Activated naive CD4-positive, alpha-beta T cell treated with anti-CD3 and anti-CD28 coated beads for 36 hours (primary cell): ENCODE data around the gene C2CD4D. TPM values are rescaled to one million over a fixed set of nuclear protein-coding genes. Genes with fewer than 3 reads are reported as not detected.

Experiments
- CTCF ChIA-PET: fragments of 350-600 bp; sonication (Branson Sonifier 250); formaldehyde crosslinking; loops from one replicate; lab custom pipeline; 2021; ENCODE audit warnings: antibody characterized with exemption; lab: Charles Lee
- DNase-seq: peaks from one replicate; pipeline ENCODE4 v3.0.0-alpha.2; 2020
- H3K27ac Mint-ChIP-seq: one replicate; pipeline ENCODE4 v1.8.0; 2021; ENCODE audit warnings: mild to moderate bottlenecking, mixed read lengths
- H3K27me3 Mint-ChIP-seq: one replicate; pipeline ENCODE4 v1.8.0; 2021; ENCODE audit warnings: low read depth, mixed read lengths
- H3K36me3 Mint-ChIP-seq: one replicate; pipeline ENCODE4 v1.8.0; 2021; ENCODE audit warnings: low read depth, mixed read lengths
- H3K4me1 Mint-ChIP-seq: one replicate; pipeline ENCODE4 v1.8.0; 2021; ENCODE audit warnings: low read depth, mixed read lengths
- H3K4me3 Mint-ChIP-seq: one replicate; pipeline ENCODE4 v1.8.0; 2021; ENCODE audit warnings: mild to moderate bottlenecking, moderate library complexity, mixed read lengths
- H3K9me3 Mint-ChIP-seq: one replicate; pipeline ENCODE4 v1.8.0; 2021; ENCODE audit warnings: mixed read lengths
- intact Hi-C: fragments of 100-400 bp; cut with micrococcal nuclease; formaldehyde crosslinking; loops from one replicate; pipeline ENCODE4 v1.15.1; 2023
- total RNA-seq, 2 experiments: library from RNA; stranded (reverse); gene quantifications; one replicate each; pipeline ENCODE4 v1.2.3, GENCODE V29; 2021

The C2CD4D gene
- total RNA-seq, 2 experiments from 2014 or later: 2.3 to 2.7 TPM

DNA sequence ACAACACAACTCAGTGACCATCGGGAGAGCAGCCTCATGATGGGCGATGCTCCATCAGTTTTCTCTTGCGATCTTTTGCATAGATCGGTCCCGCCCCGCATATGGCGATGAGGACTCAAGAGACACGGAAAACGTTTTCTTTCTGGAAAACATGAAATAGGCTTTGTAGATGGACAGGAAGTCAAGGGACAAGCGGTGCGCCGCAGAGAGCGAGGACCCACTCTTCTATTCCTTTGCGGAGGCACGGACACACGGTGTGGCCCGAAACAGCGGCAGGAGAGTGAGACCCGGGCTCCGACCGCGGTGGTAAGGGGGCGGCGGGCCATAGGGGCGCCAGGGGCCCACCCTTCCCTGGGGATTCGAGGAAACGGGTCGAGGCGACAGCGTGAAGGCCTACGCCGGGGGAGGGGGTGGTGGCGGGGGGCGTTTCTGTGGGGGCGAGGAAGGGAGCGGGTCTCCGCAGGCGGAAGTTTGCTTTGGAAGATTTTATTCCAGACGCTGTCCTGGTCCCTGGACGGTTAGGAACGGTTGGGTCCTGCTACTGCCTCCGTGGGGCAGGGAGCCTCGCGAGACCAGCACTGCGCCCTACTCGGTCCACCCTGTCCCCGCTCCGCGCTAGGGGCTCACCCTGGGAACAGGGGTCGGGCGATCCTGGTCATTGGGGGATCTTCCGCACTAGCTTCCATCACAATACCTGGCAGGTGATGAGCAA, 48.5 kb downstream of the C2CD4D start:
- Mint-ChIP-seq H3K36me3 (no peaks in the 10 kb centered on the region), H3K27ac (peak overlapping the region; percentile 81), H3K9me3 (no peaks in the 10 kb centered on the region), H3K4me3 (peak overlapping the region; percentile 98), H3K27me3 (no peaks in the 10 kb centered on the region), H3K4me1 (peaks cover 22% of the 10 kb centered on the region)
- peak; percentile 16 for DNase-seq
- intact Hi-C loops: loop anchor here (1.0 to 2.0 kb wide), 7 partner anchors 28 to 508 kb away; partner anchors contain the start of genes MRPL9, PI4KB, THEM4 and ZNF687
- CTCF ChIA-PET: interaction anchor here (0.6 to 1.1 kb wide), 2 partner anchors 44 to 795 kb away, joined by 3 to 7 read pairs; no protein-coding TSS in a partner anchor

GRCh38 chr1:151790071-151790939, 49.3 kb downstream of the C2CD4D start, which contains the start of gene TDRKH:
Gene TDRKH (minus strand): TSS chr1:151790500. CDS start chr1:151783022, 7,478 bp downstream.
- CTCF ChIA-PET: interaction anchor here (0.8 to 1.6 kb wide), 6 partner anchors 16 to 170 kb away, joined by 3 to 9 read pairs (median 4); no protein-coding TSS in a partner anchor
- Mint-ChIP-seq H3K4me1 (peaks cover 22% of the 10 kb centered on the region), H3K4me3 (peak within 1 kb of the TSS; percentile 98), H3K9me3 (no peaks in the 10 kb centered on the region), H3K27ac (peak within 1 kb of the TSS; percentile 81), H3K27me3 (no peaks in the 10 kb centered on the region), H3K36me3 (no peaks in the 10 kb centered on the region)
- DNase-seq: peak; percentile 99
- intact Hi-C loops: loop anchor here (1.0 to 2.0 kb wide), 7 partner anchors 27 to 508 kb away; partner anchors contain the start of genes MRPL9, PI4KB, THEM4 and ZNF687

Other genes with a start within 250 kb of the C2CD4D start
- 10 to 100 TPM; 22.9 to 23.6 TPM for gene SNX27, start 227.8 kb downstream of the C2CD4D start, total RNA-seq
- gene CELF3, start 123.0 kb downstream of the C2CD4D start, total RNA-seq: not detected
- not detected for gene RIIAD1, start 118.3 kb downstream of the C2CD4D start, total RNA-seq
- gene MRPL9, start 76.3 kb downstream of the C2CD4D start, total RNA-seq: 100 to 1,000 TPM; 157 to 160 TPM
- 10 to 100 TPM; 22.0 to 22.5 TPM for gene TDRKH, start 49.3 kb downstream of the C2CD4D start, total RNA-seq
- under 1 TPM in 1 of 2 experiments, not detected in 1; 0.07 TPM for gene LINGO4, start 34.4 kb downstream of the C2CD4D start, total RNA-seq
- 1 to 10 TPM; 1.4 to 1.6 TPM for gene RORC, start 8.0 kb downstream of the C2CD4D start, total RNA-seq
- gene THEM5, start 13.9 kb upstream of the C2CD4D start, total RNA-seq: not detected
- 10 to 100 TPM; 20.1 to 22.0 TPM for gene THEM4, start 69.7 kb upstream of the C2CD4D start, total RNA-seq
- 100 to 1,000 TPM; 159 to 170 TPM for gene S100A10, start 154.0 kb upstream of the C2CD4D start, total RNA-seq
- gene S100A11, start 197.2 kb upstream of the C2CD4D start, total RNA-seq: 100 to 1,000 TPM; 229 to 235 TPM
- gene TCHHL1, start 249.2 kb upstream of the C2CD4D start, total RNA-seq: not detected